ENCODE results near the gene STX19.
"Not testable (repeated sequence)": the region's sequence is repeated elsewhere in the genome, so short reads cannot be mapped to it uniquely, and the experiment has no call there.

The STX19 gene

GRCh38 chr3:93973131-93974126, 55.0 kb downstream of the STX19 start, which contains the start of gene PROS1:
TSS of gene PROS1 (minus strand) at chr3:93973896. CDS start at chr3:93973749, 147 bp downstream.
- DNase-seq (ENCODE audit: low read depth): peak; percentile 31

GRCh38 chr3:93969997-93970396, 58.4 kb downstream of the STX19 start:
- DNase-seq (ENCODE audit: low read depth): no peak

- no peak for DNase-seq (ENCODE audit: low read depth)
Observed at GRCh38 chr3:93969443-93969842, 59.0 kb downstream of the STX19 start.

GRCh38 chr3:93965106-93965505, 63.3 kb downstream of the STX19 start:
- not testable (repeated sequence) for DNase-seq (ENCODE audit: low read depth)
